K562 treated with DMSO at 1 percent for 12 hours (cell line): Measurements from ENCODE around the gene TUT1. TPM values are rescaled to one million over a fixed set of nuclear protein-coding genes. Genes with fewer than 3 reads are reported as not detected.

Source experiments
- total RNA-seq: library from RNA; unstranded; fragments of 300-600 nt; gene quantifications from 2 replicates; pipeline ENCODE4 v1.2.3, GENCODE V29; 2022; ENCODE audit not compliant: insufficient read depth

The TUT1 gene
- total RNA-seq, result 16.7 and 23.4 TPM in 2 replicates

GRCh38 chr11:62591448-62592145, at the start of gene TUT1:
Gene TUT1, minus strand, starts transcription at chr11:62591523. Its CDS starts 38 bp downstream, at chr11:62591485.

DNA sequence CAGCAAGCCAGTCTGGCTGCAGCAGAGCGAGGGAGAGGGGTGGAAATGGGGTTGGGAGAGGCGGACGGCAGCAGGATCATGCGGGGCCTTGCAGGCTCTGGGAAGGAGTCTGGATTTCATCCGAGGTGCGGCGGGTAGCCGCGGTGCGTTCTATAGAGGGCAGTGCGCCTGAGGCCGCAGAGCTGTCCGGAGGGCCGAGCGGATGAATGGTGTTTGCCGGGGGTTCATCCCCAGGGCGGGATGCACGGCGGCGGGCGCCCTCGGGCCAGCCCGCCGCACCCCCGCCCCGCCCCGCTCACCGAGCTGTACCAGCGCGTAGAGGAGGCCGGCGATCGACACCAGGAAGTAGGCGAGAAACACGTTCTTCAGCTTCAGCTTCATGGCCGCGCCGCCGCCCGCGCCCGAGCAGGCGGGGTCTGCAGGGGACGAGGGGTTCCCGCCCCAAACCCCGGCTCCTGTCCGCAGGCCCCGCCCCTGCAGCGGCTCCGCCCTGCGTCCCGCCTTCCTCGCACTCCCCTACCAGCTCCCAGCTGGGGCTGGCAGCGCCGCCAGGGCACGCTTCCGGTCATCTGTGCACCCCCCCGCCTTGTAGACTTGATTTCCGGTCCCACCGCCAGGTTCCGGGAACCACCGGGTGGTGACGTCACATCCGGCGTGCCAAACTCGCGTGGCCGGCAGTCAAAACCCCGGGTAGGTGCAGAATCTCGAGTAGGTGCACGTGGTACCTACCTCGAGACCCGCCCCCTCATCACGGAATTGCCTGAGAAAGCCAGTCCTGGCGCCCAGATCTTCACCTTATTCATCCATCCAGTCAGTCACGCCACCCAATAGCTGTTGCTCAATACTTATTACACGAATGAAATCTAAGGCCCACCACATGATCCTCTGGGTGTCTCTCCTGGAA, 30.5 kb upstream of the TUT1 start, which contains the start of gene B3GAT3:
B3GAT3 (minus strand) TSS at position 420 of the 904 bp plus-strand sequence; CDS start at position 381, 39 bp downstream.

DNA sequence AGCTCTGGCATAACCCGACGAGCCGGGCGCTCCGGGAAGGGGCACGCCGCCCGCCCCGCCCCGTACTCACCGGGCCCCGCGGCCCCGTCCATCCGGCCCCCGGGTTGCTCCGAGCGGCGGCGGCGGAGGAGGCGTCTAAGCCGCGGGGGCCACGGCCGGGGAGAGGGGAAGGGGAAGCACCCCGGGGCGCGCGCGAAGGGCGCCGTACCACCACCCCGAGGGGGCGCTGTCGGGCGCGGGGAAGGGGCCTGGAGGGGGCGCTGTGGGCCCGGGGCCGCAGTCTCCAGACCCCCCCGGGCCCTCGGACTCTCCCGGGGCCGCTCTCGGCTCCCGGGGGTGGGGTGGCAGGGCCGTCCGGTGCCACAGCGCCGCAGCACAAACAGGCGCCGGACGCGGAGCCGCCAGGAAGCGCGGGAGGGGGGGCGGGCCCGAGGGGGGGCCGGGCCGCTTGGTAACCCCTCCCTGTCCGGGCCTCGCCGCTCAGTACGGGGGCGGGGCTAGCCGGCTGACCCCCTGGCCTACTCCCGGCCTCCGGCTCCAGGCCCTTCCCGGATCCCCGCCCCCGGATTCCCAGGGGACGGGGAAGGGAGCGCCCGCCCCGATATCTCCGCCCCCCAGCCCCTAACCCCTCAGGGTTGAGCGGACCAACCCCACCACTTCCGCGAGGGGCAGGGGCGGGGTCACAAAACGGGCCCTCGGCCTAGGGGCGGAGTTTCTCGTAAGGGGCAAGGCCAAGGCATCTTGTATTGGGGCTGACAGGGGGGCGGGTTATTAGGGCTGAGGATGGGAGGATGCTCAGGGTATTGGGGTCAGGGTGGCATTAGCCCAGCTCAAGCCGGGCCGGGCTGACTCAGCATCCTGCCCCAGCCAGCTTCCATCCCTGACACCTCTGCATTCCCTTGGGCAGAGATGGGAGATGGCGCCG, 21.3 kb upstream of the TUT1 start, which contains the start of the genes EML3 and ROM1:
EML3 (minus strand) TSS at position 410 of the 925 bp plus-strand sequence; CDS start at position 92, 318 bp downstream.
ROM1 (plus strand) TSS at position 892 of the 925 bp plus-strand sequence; CDS start at position 917, 25 bp downstream.

DNA sequence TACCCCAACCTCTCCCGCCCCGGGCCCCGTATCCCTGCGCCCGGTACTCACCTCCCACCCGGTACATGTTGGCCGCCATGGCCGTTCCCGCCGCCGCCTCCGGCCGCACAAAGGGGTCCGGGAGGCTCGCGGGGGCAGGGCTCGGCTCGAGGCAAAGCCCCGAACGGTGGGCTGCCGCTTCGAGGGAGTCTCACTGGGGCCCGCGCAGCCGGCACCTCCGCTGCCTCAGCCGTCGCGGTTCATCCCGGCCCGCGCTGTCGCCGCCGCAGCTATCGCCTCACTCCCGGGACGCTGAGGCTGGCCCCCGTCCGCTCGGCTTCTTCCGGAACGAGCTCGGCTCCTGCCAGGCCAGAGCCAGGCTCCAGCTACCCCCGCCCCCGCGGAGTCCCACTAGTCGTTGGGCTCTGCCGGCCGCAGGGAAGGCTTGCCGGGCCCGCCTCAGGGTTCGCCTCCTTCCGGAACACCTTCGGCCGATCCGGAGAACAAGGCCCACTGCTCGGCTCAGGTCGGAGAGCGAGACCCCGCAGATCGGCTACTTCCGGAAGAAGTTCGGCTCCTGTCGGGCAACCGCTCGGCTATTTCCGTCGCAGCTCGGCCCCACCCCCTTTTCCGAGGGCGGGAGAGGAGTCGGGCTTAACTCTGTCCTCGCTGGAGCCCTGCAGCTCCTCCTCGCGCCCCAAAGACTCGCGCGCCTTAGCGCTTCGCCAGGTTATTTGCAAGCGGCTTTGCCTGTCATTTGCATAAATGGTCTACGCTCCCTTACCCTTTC, 10.2 kb upstream of the TUT1 start, which contains the start of gene MTA2:
MTA2 (minus strand) TSS at position 494 of the 769 bp plus-strand sequence; CDS start at position 79, 415 bp downstream.

DNA sequence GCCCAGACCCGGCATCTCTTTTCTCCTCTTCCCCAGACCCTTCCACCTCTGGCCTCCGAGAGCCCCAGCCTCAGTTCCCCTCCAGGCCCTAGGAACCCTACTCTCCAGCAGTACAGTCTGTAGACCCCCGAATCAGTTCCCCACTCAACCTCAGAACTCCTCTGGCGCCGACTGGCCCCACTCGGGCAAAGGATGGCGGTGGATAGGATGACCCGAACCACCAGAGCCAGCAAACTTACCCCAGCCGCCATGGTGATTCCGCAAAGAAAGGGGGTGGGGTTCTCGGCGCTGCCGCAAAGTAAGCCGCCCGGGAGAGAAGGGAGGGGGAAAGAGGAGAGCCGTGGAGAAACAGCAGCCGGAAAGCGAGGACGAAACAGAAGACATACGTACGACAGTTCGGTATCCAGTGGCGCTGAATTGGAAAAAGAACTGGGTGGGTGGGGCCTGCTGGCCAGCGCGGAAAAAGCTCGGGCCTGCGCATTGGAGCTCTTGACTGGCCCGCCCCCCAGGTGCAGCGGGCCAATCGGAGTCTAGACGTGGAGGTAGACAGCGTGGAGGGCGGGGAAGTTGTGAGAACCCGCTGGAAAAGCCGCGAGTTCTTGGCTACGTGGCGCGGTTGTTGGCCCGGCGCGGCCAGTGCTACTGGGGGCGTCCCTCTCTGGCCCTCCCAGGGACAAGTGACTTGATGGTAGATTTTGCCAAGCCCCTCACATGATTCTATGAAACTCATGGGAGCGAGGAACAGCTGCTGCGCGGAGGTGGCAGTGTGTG, 17.5 kb downstream of the TUT1 start, which contains the start of gene EEF1G:
EEF1G (minus strand) TSS at position 300 of the 771 bp plus-strand sequence; CDS start at position 251, 49 bp downstream.

GRCh38 chr11:62546244-62546928, 44.9 kb downstream of the TUT1 start, which contains the start of gene AHNAK:
Gene AHNAK, minus strand, starts transcription at chr11:62546806. Its CDS starts 10,708 bp downstream, at chr11:62536098.

Other genes with a start within 250 kb of the TUT1 start
- gene SCGB1A1, start 172.5 kb downstream of the TUT1 start, total RNA-seq, result not detected in 2 replicates
- gene AHNAK, start 44.7 kb downstream of the TUT1 start, total RNA-seq, result 12.9 and 42.0 TPM in 2 replicates
- gene EEF1G, start 17.6 kb downstream of the TUT1 start, total RNA-seq, result 3,985 and 3,989 TPM in 2 replicates
- 62.1 and 107 TPM in 2 replicates for gene MTA2, start 10.3 kb upstream of the TUT1 start, total RNA-seq
- gene EML3, start 21.3 kb upstream of the TUT1 start, total RNA-seq, result 21.6 and 34.7 TPM in 2 replicates
- gene ROM1, start 21.7 kb upstream of the TUT1 start, total RNA-seq, result 0.81 and 3.0 TPM in 2 replicates
- 94.9 and 105 TPM in 2 replicates for gene B3GAT3, start 30.5 kb upstream of the TUT1 start, total RNA-seq
- gene GANAB, start 55.1 kb upstream of the TUT1 start, total RNA-seq, result 161 and 356 TPM in 2 replicates
- 27.2 and 37.6 TPM in 2 replicates for gene INTS5, start 61.8 kb upstream of the TUT1 start, total RNA-seq
- 157 and 173 TPM in 2 replicates for gene C11orf98, start 73.7 kb upstream of the TUT1 start, total RNA-seq
- gene CSKMT, start 73.8 kb upstream of the TUT1 start, total RNA-seq, result 50.4 and 52.2 TPM in 2 replicates
- 17.8 and 31.3 TPM in 2 replicates for gene UQCC3, start 80.2 kb upstream of the TUT1 start, total RNA-seq
- gene LBHD1, start 80.7 kb upstream of the TUT1 start, total RNA-seq, result 3.6 and 10.6 TPM in 2 replicates
- gene UBXN1, start 87.5 kb upstream of the TUT1 start, total RNA-seq, result 242 and 314 TPM in 2 replicates
- 0.70 TPM in 1 of 2 replicates, not detected in the other for gene LRRN4CL, start 98.0 kb upstream of the TUT1 start, total RNA-seq
- gene BSCL2, start 115.9 kb upstream of the TUT1 start, total RNA-seq, result 44.2 and 44.8 TPM in 2 replicates
- gene GNG3, start 116.2 kb upstream of the TUT1 start, total RNA-seq, result not detected in 2 replicates
- gene HNRNPUL2, start 135.9 kb upstream of the TUT1 start, total RNA-seq, result 17.1 and 39.0 TPM in 2 replicates
- gene TTC9C, start 137.0 kb upstream of the TUT1 start, total RNA-seq, result 32.8 and 62.0 TPM in 2 replicates
- 1.9 and 3.0 TPM in 2 replicates for gene ZBTB3, start 162.6 kb upstream of the TUT1 start, total RNA-seq
- 150 and 166 TPM in 2 replicates for gene POLR2G, start 170.1 kb upstream of the TUT1 start, total RNA-seq
- gene TAF6L, start 179.9 kb upstream of the TUT1 start, total RNA-seq, result 26.4 and 31.9 TPM in 2 replicates
- 42.8 and 48.4 TPM in 2 replicates for gene TMEM179B, start 195.9 kb upstream of the TUT1 start, total RNA-seq
- gene TMEM223, start 200.5 kb upstream of the TUT1 start, total RNA-seq, result 21.7 and 26.1 TPM in 2 replicates
- gene NXF1, start 213.9 kb upstream of the TUT1 start, total RNA-seq, result 80.0 and 120 TPM in 2 replicates
- 66.0 and 83.3 TPM in 2 replicates for gene STX5, start 240.5 kb upstream of the TUT1 start, total RNA-seq
- not detected in 2 replicates for gene TEX54, start 241.3 kb upstream of the TUT1 start, total RNA-seq
- 47.8 and 60.3 TPM in 2 replicates for gene WDR74, start 248.1 kb upstream of the TUT1 start, total RNA-seq